ENCODE data around the gene TUBGCP3.

The TUBGCP3 gene

DNA sequence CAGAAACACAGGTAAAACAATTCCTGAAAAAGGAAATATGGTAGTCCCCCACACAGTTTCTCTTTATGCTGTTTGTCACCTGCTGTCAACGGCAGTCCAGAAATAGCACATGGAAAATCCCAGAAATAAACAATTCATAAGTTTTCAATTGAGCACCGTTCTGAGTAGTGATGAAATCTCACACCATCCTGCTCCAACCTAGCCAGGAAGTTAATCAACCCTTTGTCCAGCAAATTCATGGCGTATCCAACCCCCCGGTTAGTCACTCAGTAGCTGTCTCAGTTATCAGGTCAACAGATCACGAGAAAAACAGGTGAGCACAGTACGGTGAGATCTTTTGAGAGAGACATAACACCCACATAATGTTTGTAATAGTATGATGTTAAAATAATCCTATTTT, 74.2 kb downstream of the TUBGCP3 start:
- no peak overlapping the region for H3K4me3 ChIP-seq (ENCODE audit: low read depth, low read length)
- TF ChIP-seq, protein P1, sequence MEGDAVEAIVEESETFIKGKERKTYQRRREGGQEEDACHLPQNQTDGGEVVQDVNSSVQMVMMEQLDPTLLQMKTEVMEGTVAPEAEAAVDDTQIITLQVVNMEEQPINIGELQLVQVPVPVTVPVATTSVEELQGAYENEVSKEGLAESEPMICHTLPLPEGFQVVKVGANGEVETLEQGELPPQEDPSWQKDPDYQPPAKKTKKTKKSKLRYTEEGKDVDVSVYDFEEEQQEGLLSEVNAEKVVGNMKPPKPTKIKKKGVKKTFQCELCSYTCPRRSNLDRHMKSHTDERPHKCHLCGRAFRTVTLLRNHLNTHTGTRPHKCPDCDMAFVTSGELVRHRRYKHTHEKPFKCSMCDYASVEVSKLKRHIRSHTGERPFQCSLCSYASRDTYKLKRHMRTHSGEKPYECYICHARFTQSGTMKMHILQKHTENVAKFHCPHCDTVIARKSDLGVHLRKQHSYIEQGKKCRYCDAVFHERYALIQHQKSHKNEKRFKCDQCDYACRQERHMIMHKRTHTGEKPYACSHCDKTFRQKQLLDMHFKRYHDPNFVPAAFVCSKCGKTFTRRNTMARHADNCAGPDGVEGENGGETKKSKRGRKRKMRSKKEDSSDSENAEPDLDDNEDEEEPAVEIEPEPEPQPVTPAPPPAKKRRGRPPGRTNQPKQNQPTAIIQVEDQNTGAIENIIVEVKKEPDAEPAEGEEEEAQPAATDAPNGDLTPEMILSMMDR (IDR thresholded peaks at IDR 0.05; ENCODE audit: borderline replicate concordance, insufficient read depth, low read depth, low read length): no peak

DNA sequence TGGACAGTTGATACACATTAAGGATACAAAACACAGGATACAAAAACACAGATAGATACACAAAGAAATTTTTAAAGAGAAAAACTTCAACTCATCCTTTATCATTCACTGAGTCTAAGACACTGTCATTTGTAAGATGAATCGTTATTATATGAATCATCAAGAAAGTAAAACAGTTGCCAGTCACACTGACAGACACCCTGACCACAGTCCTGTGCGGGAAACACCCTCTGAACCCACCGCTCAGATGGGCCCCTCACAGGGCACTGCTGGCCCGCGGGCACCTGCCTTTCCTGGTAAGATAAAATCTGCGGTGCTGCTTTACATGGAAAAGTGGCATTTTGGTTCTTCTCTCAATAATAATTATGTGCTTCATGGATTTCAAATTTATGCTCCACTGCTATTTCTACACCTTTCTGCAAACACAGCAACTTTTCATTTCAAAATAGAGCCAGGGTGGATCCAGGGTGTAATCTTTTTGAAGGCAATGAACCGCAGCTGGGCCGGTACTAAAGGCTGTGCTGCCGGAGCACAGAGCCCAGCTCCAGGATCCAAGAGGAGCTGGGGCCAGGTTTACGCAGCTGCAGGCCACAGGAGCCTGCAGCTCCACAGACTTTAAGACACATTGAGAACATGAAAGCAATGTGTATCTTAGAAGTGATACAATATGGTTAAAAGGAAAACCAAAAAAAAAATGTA, 76.8 kb downstream of the TUBGCP3 start:
- no peak overlapping the region for H3K4me3 ChIP-seq (ENCODE audit: low read depth, low read length)
- TF ChIP-seq, protein P1 (IDR thresholded peaks at IDR 0.05; ENCODE audit: borderline replicate concordance, insufficient read depth, low read depth, low read length): no peak

DNA sequence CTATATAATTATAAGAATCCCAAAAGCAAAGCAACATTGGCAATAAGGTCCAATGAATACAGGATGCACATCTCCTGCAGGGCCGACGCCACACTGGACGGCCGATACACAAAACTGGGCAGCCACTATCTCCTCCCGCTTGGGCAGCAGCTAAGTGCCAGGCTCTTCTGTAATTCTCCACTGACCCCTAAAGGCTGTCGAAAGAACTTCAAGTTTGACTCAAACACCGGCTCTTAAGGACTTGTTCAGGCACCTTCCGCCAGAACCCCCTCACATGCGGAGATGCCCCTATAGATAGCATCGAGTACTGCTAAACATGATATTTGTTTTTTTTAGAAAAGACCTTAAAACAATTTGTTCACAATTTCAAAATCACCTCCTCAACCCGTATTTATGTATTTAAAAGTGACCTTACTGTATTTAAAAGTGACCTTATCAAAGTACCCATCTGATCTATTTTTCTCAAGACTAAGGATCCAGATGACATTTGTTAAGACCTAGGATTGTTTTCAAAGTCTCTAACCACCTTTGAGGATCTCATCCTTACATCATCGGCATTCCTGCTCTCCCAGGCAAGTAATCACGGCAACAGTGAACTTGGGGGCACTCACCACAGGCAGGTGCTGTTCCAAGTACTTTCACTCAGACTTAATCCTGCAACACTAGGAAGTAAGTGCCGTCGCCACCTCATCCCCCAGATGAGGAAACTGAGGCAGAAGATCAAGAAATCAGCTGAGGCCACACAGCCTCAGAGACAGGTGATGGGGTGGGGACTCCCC, 77.8 kb downstream of the TUBGCP3 start:
- TF ChIP-seq, protein P1 (IDR thresholded peaks at IDR 0.05; ENCODE audit: borderline replicate concordance, insufficient read depth, low read depth, low read length): peak; percentile 20; the same call in 1 of the 2 replicates
- no peak overlapping the region for H3K4me3 ChIP-seq (ENCODE audit: low read depth, low read length)

DNA sequence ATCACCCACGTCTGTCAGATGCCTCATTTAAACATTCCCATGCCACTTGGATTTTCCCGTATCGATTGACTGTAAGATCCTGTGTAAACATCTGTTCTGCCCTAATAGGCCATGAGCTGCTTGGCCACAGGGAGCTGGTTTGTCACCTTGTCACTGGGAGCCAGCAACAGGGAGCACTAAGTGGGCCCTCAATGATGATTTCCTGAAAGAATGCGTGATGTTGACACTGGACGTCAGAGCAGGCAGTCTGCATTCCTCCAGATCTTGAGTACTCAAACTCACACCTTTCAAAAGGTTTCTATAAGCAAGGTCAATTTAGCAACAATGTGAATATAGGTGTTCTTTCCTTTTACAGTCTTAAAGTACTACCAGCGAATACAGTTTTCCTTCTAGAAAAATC, 78.8 kb downstream of the TUBGCP3 start:
- H3K4me3 ChIP-seq (ENCODE audit: low read depth, low read length): no peak overlapping the region
- TF ChIP-seq, protein P1 (IDR thresholded peaks at IDR 0.05; ENCODE audit: borderline replicate concordance, insufficient read depth, low read depth, low read length): no peak

DNA sequence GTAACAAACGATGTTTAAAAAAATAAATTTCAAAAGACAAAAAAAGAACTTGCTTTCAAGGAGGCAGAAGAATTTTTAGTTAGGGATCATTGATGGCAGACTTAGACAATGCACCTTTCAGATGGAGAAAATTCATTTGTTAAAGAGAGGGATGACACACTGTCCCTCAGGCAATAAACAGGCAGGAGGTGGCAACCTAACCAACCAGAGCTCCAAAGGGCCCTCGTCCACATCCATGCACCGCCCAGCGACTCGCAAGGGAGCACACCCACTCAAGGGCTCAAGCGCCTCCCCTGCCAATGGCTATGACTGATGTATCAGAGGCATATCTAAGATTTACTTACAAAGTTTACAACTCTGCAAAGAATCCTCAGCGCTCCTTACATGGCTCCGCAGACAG, 81.9 kb downstream of the TUBGCP3 start:
- TF ChIP-seq, protein P1 (IDR thresholded peaks at IDR 0.05; ENCODE audit: borderline replicate concordance, insufficient read depth, low read depth, low read length): no peak
- no peak overlapping the region for H3K4me3 ChIP-seq (ENCODE audit: low read depth, low read length)

DNA sequence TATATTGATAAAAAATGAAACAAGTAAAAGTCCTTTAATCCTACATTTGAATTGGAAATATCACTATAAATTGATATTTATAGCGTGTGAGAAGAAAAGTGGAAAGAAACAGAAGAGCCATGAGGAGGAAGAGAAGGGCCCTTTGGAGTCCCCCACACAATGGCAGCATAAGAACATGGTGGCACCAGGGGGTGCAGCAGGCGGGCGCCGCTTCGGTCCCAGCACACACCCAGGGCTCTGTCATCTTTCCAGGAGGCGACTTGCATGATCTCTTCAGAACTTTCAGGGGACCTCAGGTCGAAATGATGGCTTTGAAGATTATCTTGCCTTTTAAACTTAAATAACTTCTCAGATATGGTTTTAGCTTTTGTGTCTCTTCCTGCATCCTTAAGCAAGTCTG, 91.8 kb downstream of the TUBGCP3 start:
- H3K4me3 ChIP-seq (ENCODE audit: low read depth, low read length): no peak overlapping the region
- TF ChIP-seq, protein P1 (IDR thresholded peaks at IDR 0.05; ENCODE audit: borderline replicate concordance, insufficient read depth, low read depth, low read length): no peak

DNA sequence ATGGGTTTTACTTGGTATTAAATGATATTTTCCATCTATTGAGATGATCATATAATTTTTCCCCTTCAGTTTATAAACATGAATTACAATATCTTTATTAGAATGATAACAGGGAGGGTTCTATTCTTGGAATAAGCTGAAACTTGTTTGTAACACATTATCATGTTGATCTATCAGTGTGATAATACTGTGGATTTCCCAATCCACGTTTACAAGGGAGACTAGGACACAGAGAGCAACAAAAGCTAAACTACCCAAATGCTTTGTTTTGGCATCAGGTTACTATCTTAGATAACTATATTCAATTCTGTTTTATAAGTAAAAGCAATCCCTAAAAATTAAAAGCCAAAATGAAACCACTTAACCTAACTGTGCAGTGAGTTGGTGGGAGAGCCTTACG, 92.5 kb downstream of the TUBGCP3 start:
- H3K4me3 ChIP-seq (ENCODE audit: low read depth, low read length): no peak overlapping the region
- TF ChIP-seq, protein P1 (IDR thresholded peaks at IDR 0.05; ENCODE audit: borderline replicate concordance, insufficient read depth, low read depth, low read length): no peak

Data from GM12875 (cell line).